Endothelial cell of umbilical vein (primary cell): ENCODE results near the gene GJB5. TPM values are rescaled to one million over a fixed set of nuclear protein-coding genes. Genes with fewer than 3 reads are reported as not detected.

Experiments used
- BruUV-seq: library from RNA; stranded (reverse); fragments of 400-500 nt; replicated peaks from 2 replicates; lab custom pipeline; 2021; lab: Mats Ljungman, UMichigan
- CTCF ChIA-PET: fragments of 300-600, 350-600 bp; sonication (Branson Sonifier 250); formaldehyde crosslinking; loops from one replicate; lab custom pipeline; 2021; ENCODE audit warnings: antibody characterized with exemption, inconsistent platforms; lab: Charles Lee
- POLR2A ChIA-PET: fragments of 300-600, 350-600 bp; sonication (Branson Sonifier 250); formaldehyde crosslinking; loops from one replicate; lab custom pipeline; 2021; ENCODE audit warnings: antibody characterized with exemption, inconsistent platforms; lab: Charles Lee
- DNase-seq: peaks from one replicate; pipeline ENCODE4 v3.0.0-alpha.2; 2011; ENCODE audit warnings: low read depth, low spot score
- FAIRE-seq: peaks from 2 replicates; lab custom pipeline; 2011; peaks lifted over from hg19 to GRCh38; lab: Jason Lieb, UNC
- H2AFZ ChIP-seq: 2 replicates; pipeline ENCODE4 v1.6.0; 2012; ENCODE audit warnings: low read depth, low read length, control low read depth, inconsistent platforms
- H3K27ac ChIP-seq: 2 replicates; pipeline ENCODE4 v1.5.1; 2011; ENCODE audit warnings: low read depth, mild to moderate bottlenecking, control low read depth, low read length, moderate library complexity; ENCODE audit not compliant: insufficient read depth
- H3K27me3 ChIP-seq, 2 experiments: 2 replicates each; pipeline versions ENCODE4 v1.6.0 to v1.6.1; 2011; ENCODE audit warnings: low read length in 2 of 2, mixed read lengths in 1 of 2; ENCODE audit not compliant: control insufficient read depth in 2 of 2, insufficient read depth in 2 of 2
- H3K36me3 ChIP-seq, 2 experiments: 2 replicates in 1 of 2; 3 replicates in 1 of 2; pipeline ENCODE4 v1.5.1; 2011; ENCODE audit warnings: low read length in 2 of 2, mild to moderate bottlenecking in 1 of 2, moderate library complexity in 1 of 2; ENCODE audit not compliant: control insufficient read depth in 2 of 2, insufficient read depth in 2 of 2; ENCODE audit errors: extremely low read depth in 1 of 2
- H3K4me1 ChIP-seq: 3 replicates; pipeline ENCODE4 v1.5.1; 2011; ENCODE audit warnings: mild to moderate bottlenecking, low read length; ENCODE audit not compliant: control insufficient read depth, insufficient read depth; ENCODE audit errors: extremely low read depth
- H3K4me2 ChIP-seq: 2 replicates; pipeline ENCODE4 v1.6.1; 2011; ENCODE audit warnings: low read length, control low read depth, mixed read lengths; ENCODE audit not compliant: insufficient read depth
- H3K4me3 ChIP-seq, 3 experiments: fragments of 200-600 bp in 1 of 3; sonication (generic), shearing (Covaris generic) in 1 of 3; replicated peaks in 1 of 3; 2 replicates each; pipeline ENCODE4 v1.5.1; 2011 to 2016; ENCODE audit warnings: control low read depth in 3 of 3, low read length in 3 of 3, mild to moderate bottlenecking in 2 of 3, inconsistent platforms in 1 of 3, low read depth in 1 of 3, moderate library complexity in 1 of 3; ENCODE audit not compliant: insufficient read depth in 1 of 3
- H3K79me2 ChIP-seq: 2 replicates; pipeline ENCODE4 v1.6.0; 2012; ENCODE audit warnings: low read length, inconsistent platforms; ENCODE audit not compliant: control insufficient read depth, insufficient read depth
- H3K9ac ChIP-seq: replicated peaks from 2 replicates; pipeline ENCODE3; 2011; ENCODE audit warnings: low read length, control low read depth; ENCODE audit not compliant: insufficient read depth; ENCODE audit errors: extremely low read depth
- H3K9me1 ChIP-seq: replicated peaks from 3 replicates; pipeline ENCODE4 v1.6.0; 2011; ENCODE audit warnings: mild to moderate bottlenecking, low read length; ENCODE audit not compliant: control insufficient read depth, insufficient read depth; ENCODE audit errors: extremely low read depth
- H3K9me3 ChIP-seq: replicated peaks from 2 replicates; pipeline ENCODE4 v1.5.1; 2012; ENCODE audit warnings: low read length, inconsistent platforms; ENCODE audit not compliant: control insufficient read depth, insufficient read depth
- H4K20me1 ChIP-seq: replicated peaks from 2 replicates; pipeline ENCODE3; 2011; ENCODE audit warnings: mild to moderate bottlenecking, low read length; ENCODE audit not compliant: control insufficient read depth, insufficient read depth; ENCODE audit errors: extremely low read depth
- EZH2 ChIP-seq: IDR thresholded peaks from 2 replicates; pipeline ENCODE4 v1.6.1; 2012; ENCODE audit warnings: borderline replicate concordance, low read depth, mild to moderate bottlenecking, moderate library complexity, low read length, inconsistent platforms; ENCODE audit not compliant: severe bottlenecking
- FOS ChIP-seq: IDR thresholded peaks from 2 replicates; pipeline ENCODE4 v1.6.1; 2011; ENCODE audit warnings: mild to moderate bottlenecking, low read length, moderate library complexity, borderline replicate concordance; ENCODE audit not compliant: insufficient read depth
- GATA2 ChIP-seq: IDR thresholded peaks from 2 replicates; pipeline ENCODE4 v1.7.0; 2011; ENCODE audit warnings: low read depth, mild to moderate bottlenecking, moderate library complexity, mixed read lengths, low read length; ENCODE audit not compliant: insufficient read length, insufficient read depth
- JUN ChIP-seq: IDR thresholded peaks from 2 replicates; pipeline ENCODE4 v1.6.1; 2011; ENCODE audit warnings: borderline replicate concordance, low read depth; ENCODE audit not compliant: insufficient read length, insufficient read depth
- MYC ChIP-seq: IDR thresholded peaks from one replicate; pipeline ENCODE4 v1.6.1; 2011; ENCODE audit warnings: mild to moderate bottlenecking, low read depth, low read length
- POLR2A ChIP-seq: IDR thresholded peaks from 2 replicates; pipeline ENCODE4 v1.6.1; 2012; ENCODE audit warnings: low read depth, mild to moderate bottlenecking, control low read depth, low read length
- POLR2AphosphoS5 ChIP-seq: IDR thresholded peaks from 2 replicates; pipeline ENCODE4 v1.6.1; 2012; ENCODE audit warnings: low read depth, mild to moderate bottlenecking, control low read depth, low read length, moderate library complexity; ENCODE audit not compliant: insufficient read depth
- dilution Hi-C: fragments of 300-500 bp; cut with MboI; formaldehyde crosslinking; loops from one replicate; pipeline ENCODE4 v1.15.0; 2019; ENCODE audit warnings: low sequenced_read_pairs; ENCODE audit not compliant: extremely low pct_ligation_motif_present
- intact Hi-C: fragments of 100-400 bp; cut with micrococcal nuclease; formaldehyde crosslinking; loops from one replicate; pipeline ENCODE4 v1.10.0; 2022
- polyA plus RNA-seq, 4 experiments: library from polyadenylated mRNA; depleted of rRNA in 3 of 4; stranded (reverse) in 3 of 4; unstranded in 1 of 4; fragments of >200 nt; gene quantifications; 2 replicates each; pipeline versions ENCODE4 v1.2.1 to v1.2.3, GENCODE V29; 2011 to 2012; ENCODE audit warnings: missing spikeins in 1 of 4
- total RNA-seq: library from RNA; stranded (reverse); gene quantifications from 2 replicates; pipeline ENCODE4 v1.2.3, GENCODE V29; 2021
- TF ChIP-seq, protein P1 (sequence below): IDR thresholded peaks from 2 replicates; pipeline ENCODE4 v1.6.1; 2011; ENCODE audit not compliant: insufficient read depth, insufficient read length
- TF ChIP-seq, protein P2 (sequence below), 2 donors: IDR thresholded peaks; 1 replicate in 1 of 2; 2 replicates in 1 of 2; pipeline ENCODE4 v1.5.1; 2011; ENCODE audit warnings: low read length in 2 of 2, mild to moderate bottlenecking in 2 of 2, moderate library complexity in 2 of 2, control low read depth in 1 of 2, inconsistent platforms in 1 of 2, low read depth in 1 of 2; ENCODE audit not compliant: insufficient read depth in 1 of 2; ENCODE audit errors: extremely low read depth in 1 of 2

Gene GJB5
- total and polyA plus RNA-seq, 2 donors (not counting 3 experiments of a cell fraction or from before 2014, with no cell fraction given) = not detected

DNA sequence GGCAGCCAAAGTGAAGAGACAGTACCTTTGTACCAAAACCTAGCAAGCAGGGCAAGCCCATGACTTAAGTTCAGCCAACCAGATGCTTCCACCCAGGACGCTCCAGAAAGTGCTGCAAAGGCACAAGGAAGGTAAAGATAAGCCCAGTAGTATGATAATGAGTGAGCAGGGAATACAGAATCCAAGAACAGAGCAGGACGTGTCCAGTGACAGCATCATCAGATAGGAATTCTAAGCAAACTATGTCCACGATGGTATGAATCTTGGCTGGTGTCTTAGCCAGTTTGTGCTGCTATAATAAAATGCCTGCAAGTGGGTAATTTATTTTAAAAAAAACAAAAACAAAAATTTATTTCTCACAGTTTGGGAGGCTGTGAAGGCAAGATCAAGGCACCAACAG is 51.5 kb downstream of the GJB5 start:
- FAIRE-seq = no peak
- Histone ChIP-seq H4K20me1 (no peaks in the 10 kb centered on the region), H3K4me3 (no peak overlapping the region), H3K36me3 (no peaks in the 10 kb centered on the region), H3K4me2 (no peak overlapping the region), H3K4me1 (no peaks in the 10 kb centered on the region), H3K9me3 (no peaks in the 10 kb centered on the region), H3K9me1 (no peaks in the 10 kb centered on the region), H3K27me3 (peaks cover 0 to 2% of the 10 kb centered on the region in 2 experiments), H3K9ac (no peak overlapping the region), H3K79me2 (no peaks in the 10 kb centered on the region), H2AFZ (no peak overlapping the region), H3K27ac (no peak overlapping the region)
- POLR2A ChIA-PET = no interaction called here
- dilution Hi-C loops (no loop called here), intact Hi-C loops (no loop called here)
- BruUV-seq = no TSS peak
- CTCF ChIA-PET = no interaction called here
- TF ChIP-seq GATA2 = no peak
- TF ChIP-seq, protein P1, sequence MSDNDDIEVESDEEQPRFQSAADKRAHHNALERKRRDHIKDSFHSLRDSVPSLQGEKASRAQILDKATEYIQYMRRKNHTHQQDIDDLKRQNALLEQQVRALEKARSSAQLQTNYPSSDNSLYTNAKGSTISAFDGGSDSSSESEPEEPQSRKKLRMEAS = no peak
- TF ChIP-seq FOS = no peak
- no peak for TF ChIP-seq JUN
- TF ChIP-seq, protein P2, sequence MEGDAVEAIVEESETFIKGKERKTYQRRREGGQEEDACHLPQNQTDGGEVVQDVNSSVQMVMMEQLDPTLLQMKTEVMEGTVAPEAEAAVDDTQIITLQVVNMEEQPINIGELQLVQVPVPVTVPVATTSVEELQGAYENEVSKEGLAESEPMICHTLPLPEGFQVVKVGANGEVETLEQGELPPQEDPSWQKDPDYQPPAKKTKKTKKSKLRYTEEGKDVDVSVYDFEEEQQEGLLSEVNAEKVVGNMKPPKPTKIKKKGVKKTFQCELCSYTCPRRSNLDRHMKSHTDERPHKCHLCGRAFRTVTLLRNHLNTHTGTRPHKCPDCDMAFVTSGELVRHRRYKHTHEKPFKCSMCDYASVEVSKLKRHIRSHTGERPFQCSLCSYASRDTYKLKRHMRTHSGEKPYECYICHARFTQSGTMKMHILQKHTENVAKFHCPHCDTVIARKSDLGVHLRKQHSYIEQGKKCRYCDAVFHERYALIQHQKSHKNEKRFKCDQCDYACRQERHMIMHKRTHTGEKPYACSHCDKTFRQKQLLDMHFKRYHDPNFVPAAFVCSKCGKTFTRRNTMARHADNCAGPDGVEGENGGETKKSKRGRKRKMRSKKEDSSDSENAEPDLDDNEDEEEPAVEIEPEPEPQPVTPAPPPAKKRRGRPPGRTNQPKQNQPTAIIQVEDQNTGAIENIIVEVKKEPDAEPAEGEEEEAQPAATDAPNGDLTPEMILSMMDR (IDR thresholded peaks at IDR 0.05; ENCODE audit: extremely low read depth in 1 of 2, insufficient read depth in 1 of 2, low read depth in 1 of 2, low read length in 2 of 2) = no peak
- TF ChIP-seq POLR2AphosphoS5 = no peak
- no peak for TF ChIP-seq EZH2
- TF ChIP-seq POLR2A = no peak
- no peak for TF ChIP-seq MYC
- DNase-seq = no peak

Other genes with a start within 250 kb of the GJB5 start
- gene GJB4, start 4.7 kb downstream of the GJB5 start, total RNA-seq = not detected in 2 replicates
- gene GJB4, start 4.7 kb downstream of the GJB5 start, polyA plus RNA-seq = not detected in 2 replicates
- not detected in 2 replicates for gene GJB3, start 26.2 kb downstream of the GJB5 start, total RNA-seq
- 0.05 TPM in 1 of 2 replicates, not detected in the other for gene GJB3, start 26.2 kb downstream of the GJB5 start, polyA plus RNA-seq
- gene GJA4, start 38.0 kb downstream of the GJB5 start, total RNA-seq = 22.1 TPM in 2 replicates
- 175 and 265 TPM in 2 replicates for gene GJA4, start 38.0 kb downstream of the GJB5 start, polyA plus RNA-seq
- gene SMIM12, start 104.7 kb downstream of the GJB5 start, total RNA-seq = 54.7 and 66.2 TPM in 2 replicates
- 85.9 TPM in 2 replicates for gene SMIM12, start 104.7 kb downstream of the GJB5 start, polyA plus RNA-seq
- gene DLGAP3, start 174.6 kb downstream of the GJB5 start, total RNA-seq = 0.12 and 0.20 TPM in 2 replicates
- gene DLGAP3, start 174.6 kb downstream of the GJB5 start, polyA plus RNA-seq = 0.03 and 0.04 TPM in 2 replicates
- gene TMEM35B, start 230.3 kb downstream of the GJB5 start, total RNA-seq = 18.7 and 19.1 TPM in 2 replicates
- gene TMEM35B, start 230.3 kb downstream of the GJB5 start, polyA plus RNA-seq = 40.5 and 46.2 TPM in 2 replicates